Measurements from ENCODE around the gene CHMP5.

DNA sequence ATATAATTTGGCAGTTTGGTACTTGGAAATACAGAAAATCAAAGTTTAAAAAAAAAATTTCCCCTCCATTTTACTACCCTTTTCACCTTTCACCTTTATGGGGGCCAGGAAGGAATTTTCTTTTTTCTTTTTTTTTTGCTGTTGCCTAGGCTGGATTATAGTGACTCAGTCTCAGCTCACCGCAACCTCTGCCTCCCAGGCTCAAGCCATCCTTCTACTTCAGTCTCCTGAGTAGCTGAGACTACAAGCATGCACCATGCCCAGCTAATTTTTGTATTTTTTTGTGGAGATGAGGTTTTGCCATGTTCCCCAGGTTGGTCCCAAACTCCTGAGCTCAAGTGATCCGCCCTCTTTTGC, 9.1 kb downstream of the CHMP5 start:
- TF ChIP-seq POLR2A (IDR thresholded peaks at IDR 0.05): no peak
- TF ChIP-seq, protein P1, sequence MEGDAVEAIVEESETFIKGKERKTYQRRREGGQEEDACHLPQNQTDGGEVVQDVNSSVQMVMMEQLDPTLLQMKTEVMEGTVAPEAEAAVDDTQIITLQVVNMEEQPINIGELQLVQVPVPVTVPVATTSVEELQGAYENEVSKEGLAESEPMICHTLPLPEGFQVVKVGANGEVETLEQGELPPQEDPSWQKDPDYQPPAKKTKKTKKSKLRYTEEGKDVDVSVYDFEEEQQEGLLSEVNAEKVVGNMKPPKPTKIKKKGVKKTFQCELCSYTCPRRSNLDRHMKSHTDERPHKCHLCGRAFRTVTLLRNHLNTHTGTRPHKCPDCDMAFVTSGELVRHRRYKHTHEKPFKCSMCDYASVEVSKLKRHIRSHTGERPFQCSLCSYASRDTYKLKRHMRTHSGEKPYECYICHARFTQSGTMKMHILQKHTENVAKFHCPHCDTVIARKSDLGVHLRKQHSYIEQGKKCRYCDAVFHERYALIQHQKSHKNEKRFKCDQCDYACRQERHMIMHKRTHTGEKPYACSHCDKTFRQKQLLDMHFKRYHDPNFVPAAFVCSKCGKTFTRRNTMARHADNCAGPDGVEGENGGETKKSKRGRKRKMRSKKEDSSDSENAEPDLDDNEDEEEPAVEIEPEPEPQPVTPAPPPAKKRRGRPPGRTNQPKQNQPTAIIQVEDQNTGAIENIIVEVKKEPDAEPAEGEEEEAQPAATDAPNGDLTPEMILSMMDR (IDR thresholded peaks at IDR 0.05): no peak

All from thyroid gland (tissue), 4 donors.